HG03469 (cell line): ENCODE results near the gene SLC26A1.

ENCODE experiments used
- ATAC-seq: cut with Tn5 transposase; IDR thresholded peaks from one replicate; pipeline ENCODE4 v1.9.1; 2021; ENCODE audit warnings: mild to moderate bottlenecking, moderate library complexity, moderate number of reproducible peaks; ENCODE audit not compliant: unreplicated experiment

SLC26A1 gene

GRCh38 chr4:1030031-1030430 lies 36.8 kb upstream of the SLC26A1 start:
- ATAC-seq: no peak

- no peak for ATAC-seq
Measured at GRCh38 chr4:1029529-1029928, 36.3 kb upstream of the SLC26A1 start.

- ATAC-seq: no peak
Measured at GRCh38 chr4:1028574-1029220, 35.5 kb upstream of the SLC26A1 start.

DNA sequence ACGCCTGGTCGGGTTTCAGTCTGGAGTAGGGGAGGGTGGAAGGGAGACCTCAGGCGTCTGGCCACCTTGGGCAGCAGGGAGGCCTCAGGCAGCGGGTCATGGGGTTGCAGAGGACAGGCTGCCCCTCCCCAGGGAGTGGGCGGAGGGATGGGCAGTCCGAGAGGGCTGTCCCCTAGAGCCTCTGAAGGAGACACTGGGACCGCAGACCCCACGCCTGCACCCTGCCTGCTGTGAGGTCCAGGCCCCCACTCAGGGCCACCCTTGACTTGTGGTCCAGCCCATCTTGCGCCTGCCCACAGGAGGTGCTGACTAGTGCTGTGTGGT lies 34.7 kb upstream of the SLC26A1 start:
- ATAC-seq: no peak

- no peak for ATAC-seq
Measured at GRCh38 chr4:1027219-1027914, 34.2 kb upstream of the SLC26A1 start.

GRCh38 chr4:1026115-1026514 lies 32.9 kb upstream of the SLC26A1 start:
- ATAC-seq: peak; percentile 54

DNA sequence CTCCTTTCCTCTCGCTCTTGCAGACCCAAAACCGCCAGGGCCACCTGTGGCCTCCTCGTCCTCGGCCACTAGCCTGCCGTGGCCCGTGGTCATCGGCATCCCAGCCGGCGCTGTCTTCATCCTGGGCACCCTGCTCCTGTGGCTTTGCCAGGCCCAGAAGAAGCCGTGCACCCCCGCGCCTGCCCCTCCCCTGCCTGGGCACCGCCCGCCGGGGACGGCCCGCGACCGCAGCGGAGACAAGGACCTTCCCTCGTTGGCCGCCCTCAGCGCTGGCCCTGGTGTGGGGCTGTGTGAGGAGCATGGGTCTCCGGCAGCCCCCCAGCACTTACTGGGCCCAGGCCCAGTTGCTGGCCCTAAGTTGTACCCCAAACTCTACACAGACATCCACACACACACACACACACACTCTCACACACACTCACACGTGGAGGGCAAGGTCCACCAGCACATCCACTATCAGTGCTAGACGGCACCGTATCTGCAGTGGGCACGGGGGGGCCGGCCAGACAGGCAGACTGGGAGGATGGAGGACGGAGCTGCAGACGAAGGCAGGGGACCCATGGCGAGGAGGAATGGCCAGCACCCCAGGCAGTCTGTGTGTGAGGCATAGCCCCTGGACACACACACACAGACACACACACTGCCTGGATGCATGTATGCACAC lies 31.8 kb upstream of the SLC26A1 start:
- no peak for ATAC-seq

DNA sequence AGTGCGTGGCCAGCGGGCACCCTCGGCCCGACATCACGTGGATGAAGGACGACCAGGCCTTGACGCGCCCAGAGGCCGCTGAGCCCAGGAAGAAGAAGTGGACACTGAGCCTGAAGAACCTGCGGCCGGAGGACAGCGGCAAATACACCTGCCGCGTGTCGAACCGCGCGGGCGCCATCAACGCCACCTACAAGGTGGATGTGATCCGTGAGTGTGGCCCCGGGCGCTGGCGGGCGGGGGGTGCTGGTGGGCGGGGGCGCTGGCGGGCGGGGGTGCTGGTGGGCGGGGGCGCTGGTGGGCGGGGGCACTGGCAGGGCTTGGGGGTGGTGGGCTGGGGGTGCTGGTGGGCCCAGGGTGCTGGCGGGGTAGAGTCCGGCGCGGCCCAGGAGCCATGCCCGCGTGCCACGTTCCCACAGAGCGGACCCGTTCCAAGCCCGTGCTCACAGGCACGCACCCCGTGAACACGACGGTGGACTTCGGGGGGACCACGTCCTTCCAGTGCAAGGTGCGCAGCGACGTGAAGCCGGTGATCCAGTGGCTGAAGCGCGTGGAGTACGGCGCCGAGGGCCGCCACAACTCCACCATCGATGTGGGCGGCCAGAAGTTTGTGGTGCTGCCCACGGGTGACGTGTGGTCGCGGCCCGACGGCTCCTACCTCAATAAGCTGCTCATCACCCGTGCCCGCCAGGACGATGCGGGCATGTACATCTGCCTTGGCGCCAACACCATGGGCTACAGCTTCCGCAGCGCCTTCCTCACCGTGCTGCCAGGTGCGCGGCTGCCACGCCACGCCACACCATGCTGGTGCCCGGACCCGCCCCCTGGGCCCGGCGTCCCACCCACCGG lies 30.9 kb upstream of the SLC26A1 start:
- ATAC-seq: no peak

- ATAC-seq: no peak
Measured at GRCh38 chr4:1023075-1023640, 30.0 kb upstream of the SLC26A1 start.

GRCh38 chr4:1022739-1023066 lies 29.5 kb upstream of the SLC26A1 start:
- no peak for ATAC-seq

DNA sequence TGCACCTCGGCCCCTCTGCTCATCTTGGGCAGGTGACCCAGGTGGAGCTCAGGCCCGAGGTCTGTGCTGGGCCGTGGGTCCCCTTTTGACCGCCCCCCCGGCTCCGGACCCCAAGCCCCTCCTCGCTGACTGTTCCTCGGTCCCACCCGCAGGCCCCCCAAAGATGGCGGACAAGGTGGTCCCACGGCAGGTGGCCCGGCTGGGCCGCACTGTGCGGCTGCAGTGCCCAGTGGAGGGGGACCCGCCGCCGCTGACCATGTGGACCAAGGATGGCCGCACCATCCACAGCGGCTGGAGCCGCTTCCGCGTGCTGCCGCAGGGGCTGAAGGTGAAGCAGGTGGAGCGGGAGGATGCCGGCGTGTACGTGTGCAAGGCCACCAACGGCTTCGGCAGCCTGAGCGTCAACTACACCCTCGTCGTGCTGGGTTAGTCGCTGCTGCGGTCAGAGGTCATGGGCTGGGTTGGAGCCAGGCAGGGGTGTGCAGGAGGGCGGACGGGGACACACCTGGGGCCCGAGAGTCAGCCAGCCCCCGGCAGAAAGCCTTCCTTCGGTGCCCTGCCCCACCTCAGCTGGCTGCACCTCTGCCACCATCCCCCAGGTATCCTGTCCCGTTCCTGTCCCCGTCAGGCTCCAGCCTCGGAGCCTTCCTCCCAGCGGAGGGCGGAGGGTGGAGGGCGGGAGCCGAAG lies 29.0 kb upstream of the SLC26A1 start:
- ATAC-seq: no peak

DNA sequence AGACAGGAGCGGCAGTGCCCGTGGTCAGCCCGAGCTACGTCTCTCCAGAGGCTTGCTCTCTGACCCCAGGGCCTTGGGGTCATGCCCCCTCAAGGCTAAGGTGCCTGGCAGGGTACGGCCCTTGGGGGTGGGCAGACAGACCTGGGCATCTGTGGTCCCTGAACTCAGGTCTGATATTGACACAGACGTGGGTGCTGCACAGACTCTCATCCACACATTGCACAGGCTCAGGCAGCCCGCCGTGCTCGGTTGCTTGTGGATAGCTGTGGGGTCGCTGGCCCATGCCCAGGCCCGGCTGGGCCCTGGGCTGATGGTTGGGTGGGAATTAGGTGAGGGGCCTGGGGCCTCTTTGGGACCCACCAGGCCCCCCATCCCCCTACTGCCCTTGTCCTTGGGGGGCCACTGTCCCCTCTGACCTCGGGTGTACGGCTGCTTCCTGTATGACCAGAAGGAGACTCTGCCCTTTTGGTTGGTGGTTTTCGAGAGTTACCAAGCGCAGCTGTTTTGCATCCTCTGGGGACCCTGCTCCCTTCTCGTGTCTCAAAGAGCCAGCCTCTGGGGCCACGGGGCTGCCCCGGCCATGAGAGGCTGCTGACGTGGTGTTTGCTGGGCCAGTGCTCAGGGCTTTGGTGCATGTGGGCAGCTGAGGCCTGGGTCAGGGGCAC lies 28.3 kb upstream of the SLC26A1 start:
- no peak for ATAC-seq

GRCh38 chr4:1019729-1020470 lies 26.7 kb upstream of the SLC26A1 start:
- ATAC-seq: no peak

DNA sequence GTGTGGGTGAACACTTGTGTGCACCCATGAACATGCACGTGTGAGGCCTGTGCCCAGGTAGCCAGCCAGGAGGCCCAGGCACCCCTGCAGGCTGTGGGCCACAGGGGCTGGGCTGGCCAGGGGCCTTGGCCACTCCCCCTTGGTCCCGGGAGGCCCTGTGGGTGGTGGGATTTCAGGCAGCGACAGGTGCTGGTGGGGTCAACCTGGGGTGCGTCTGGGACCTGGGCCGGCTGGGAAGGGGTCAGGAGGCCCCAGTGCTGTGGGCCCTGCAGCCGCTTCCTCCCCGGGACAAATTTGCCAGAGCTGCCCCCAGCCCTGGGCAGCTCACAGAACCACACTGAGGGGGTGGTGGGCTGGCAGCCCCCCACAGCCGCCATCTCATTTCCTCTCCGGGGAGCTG lies 26.1 kb upstream of the SLC26A1 start:
- no peak for ATAC-seq

- no peak for ATAC-seq
Measured at GRCh38 chr4:1018147-1019020, 25.2 kb upstream of the SLC26A1 start.

DNA sequence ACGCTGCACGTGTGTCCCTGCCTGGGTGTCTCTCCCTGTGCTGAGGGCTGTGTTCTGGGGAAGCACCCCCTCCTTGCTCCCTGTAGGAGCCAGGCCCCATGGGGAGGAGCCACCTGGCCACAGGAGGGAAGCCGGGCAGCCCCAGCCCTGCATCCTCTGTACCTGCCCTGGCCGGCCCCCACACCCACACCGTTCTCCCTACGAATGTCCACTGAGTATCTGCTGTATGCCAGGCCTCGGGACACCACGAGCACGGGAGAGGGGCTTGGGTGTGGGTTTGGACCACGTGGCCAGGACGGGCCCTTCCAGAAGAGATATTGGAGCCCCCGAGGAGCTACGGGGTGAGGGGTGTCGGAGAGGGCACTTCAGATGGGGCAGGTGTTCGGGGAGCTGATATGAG lies 24.5 kb upstream of the SLC26A1 start:
- ATAC-seq: no peak

DNA sequence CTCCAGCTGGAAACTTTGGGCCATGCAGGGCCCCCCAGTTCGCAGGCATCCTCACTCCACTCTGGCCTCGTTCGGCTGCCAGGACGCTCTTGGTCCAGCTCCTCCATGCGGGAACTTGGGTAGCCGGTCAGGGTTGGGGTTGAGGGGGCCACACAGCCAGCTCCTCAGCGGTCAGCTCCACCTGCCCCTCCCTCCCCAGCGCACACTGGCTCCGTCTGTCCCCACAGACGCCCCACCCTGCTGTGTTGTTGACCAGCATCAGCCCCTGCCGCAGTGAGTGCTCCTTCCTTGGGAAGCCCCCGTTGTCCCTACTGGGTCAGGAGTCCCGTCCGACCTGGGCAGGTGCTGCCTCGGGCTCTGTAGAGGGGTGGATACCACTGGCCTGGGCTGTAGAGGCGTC lies 24.0 kb upstream of the SLC26A1 start:
- no peak for ATAC-seq

DNA sequence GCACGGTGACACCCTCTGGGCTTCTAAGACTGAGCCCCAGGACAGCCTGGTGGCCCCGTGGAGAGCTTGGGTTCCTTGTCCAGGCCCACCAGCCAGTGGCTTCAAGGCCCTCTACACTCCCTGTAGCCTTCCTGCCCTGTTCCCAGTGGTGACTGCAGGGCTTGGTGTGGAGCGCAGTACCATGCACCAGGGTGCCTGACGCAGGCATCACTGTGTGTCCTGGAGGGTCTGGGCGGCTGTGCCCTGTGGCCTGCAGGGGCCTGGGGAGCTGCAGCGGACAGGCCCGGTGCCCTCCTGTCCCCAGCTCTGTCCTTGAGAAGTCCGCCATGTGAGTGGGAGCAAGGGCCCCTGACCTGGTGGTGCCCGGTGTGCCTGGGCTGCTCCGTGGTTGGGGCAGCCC lies 22.5 kb upstream of the SLC26A1 start:
- no peak for ATAC-seq

- no peak for ATAC-seq
Measured at GRCh38 chr4:1015179-1015578, 22.0 kb upstream of the SLC26A1 start.
